Lower lobe of right lung (tissue), 2 donors: Measurements from ENCODE around the gene ZNF536. TPM values are rescaled to one million over a fixed set of nuclear protein-coding genes. Genes with fewer than 3 reads are reported as not detected.

Experiments
- ATAC-seq, 2 donors: fragments of 200-7000 bp; cut with Tn5 transposase; one replicate each; pipeline ENCODE4 v1.9.1; 2020 to 2022; ENCODE audit warnings: mild to moderate bottlenecking in 2 of 2, moderate library complexity in 2 of 2
- DNase-seq: peaks from one replicate; pipeline ENCODE4 v3.0.0-alpha.2; 2020
- H3K27ac ChIP-seq: fragments of 200-600 bp; one replicate; pipeline ENCODE4 v1.8.0; 2022
- H3K27me3 ChIP-seq: fragments of 200-600 bp; one replicate; pipeline ENCODE4 v1.8.0; 2022; ENCODE audit warnings: low read depth
- H3K36me3 ChIP-seq: fragments of 200-600 bp; one replicate; pipeline ENCODE4 v1.8.0; 2022; ENCODE audit warnings: mild to moderate bottlenecking
- H3K4me1 ChIP-seq: fragments of 200-600 bp; one replicate; pipeline ENCODE4 v1.8.0; 2022
- H3K4me3 ChIP-seq: fragments of 200-600 bp; one replicate; pipeline ENCODE4 v1.8.0; 2022; ENCODE audit warnings: mild to moderate bottlenecking
- H3K9me3 ChIP-seq: fragments of 200-600 bp; one replicate; pipeline ENCODE4 v1.8.0; 2022
- intact Hi-C: fragments of 100-400 bp; cut with DNase I; formaldehyde crosslinking; loops from one replicate; pipeline ENCODE4 v1.11.0; 2022
- total RNA-seq: library from RNA; stranded (reverse); fragmentation: NEBNext Ultra II Directional; extraction: Animal tissue kit (Norgen Biotek cat#: 25700); gene quantifications from one replicate; pipeline ENCODE4 v1.2.1, GENCODE V29; 2021
- TF ChIP-seq, protein P1 (sequence below): fragments of 200-600 bp; IDR thresholded peaks from one replicate; pipeline ENCODE4 v1.8.0; 2022; ENCODE audit warnings: antibody characterized with exemption, mild to moderate bottlenecking
- donor health status: DM: no; HTN: yes; CAD: no; lungs with severe emphysema.

The ZNF536 gene
- total RNA-seq, 1 donor from 2014 or later = 0.12 TPM

DNA sequence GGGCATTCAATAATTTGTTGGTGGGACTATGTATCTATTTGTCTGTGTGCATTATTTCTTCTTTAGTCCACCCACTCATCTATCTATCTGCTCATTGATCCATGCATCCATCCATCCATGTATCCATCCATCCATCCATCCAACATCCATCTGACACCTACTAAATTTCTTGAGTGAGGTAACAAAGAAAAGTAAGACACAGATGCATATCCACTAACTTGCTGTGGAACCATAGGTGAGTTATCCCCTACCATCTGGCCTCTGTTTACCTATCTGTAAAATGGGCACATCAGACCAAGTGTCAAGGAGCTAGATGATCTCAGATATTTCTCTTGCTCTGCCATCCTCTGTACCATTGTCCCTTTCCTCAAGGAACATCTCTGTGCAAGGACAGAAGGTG lies 54.7 kb downstream of the ZNF536 start:
- no peak overlapping the region for H3K27ac ChIP-seq
- ATAC-seq (no peak), DNase-seq (no peak)
- H3K36me3 ChIP-seq = no peaks in the 10 kb centered on the region
- no peaks in the 10 kb centered on the region for H3K27me3 ChIP-seq
- H3K9me3 ChIP-seq = no peaks in the 10 kb centered on the region
- TF ChIP-seq, protein P1, sequence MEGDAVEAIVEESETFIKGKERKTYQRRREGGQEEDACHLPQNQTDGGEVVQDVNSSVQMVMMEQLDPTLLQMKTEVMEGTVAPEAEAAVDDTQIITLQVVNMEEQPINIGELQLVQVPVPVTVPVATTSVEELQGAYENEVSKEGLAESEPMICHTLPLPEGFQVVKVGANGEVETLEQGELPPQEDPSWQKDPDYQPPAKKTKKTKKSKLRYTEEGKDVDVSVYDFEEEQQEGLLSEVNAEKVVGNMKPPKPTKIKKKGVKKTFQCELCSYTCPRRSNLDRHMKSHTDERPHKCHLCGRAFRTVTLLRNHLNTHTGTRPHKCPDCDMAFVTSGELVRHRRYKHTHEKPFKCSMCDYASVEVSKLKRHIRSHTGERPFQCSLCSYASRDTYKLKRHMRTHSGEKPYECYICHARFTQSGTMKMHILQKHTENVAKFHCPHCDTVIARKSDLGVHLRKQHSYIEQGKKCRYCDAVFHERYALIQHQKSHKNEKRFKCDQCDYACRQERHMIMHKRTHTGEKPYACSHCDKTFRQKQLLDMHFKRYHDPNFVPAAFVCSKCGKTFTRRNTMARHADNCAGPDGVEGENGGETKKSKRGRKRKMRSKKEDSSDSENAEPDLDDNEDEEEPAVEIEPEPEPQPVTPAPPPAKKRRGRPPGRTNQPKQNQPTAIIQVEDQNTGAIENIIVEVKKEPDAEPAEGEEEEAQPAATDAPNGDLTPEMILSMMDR = no peak
- H3K4me1 ChIP-seq = no peaks in the 10 kb centered on the region
- intact Hi-C loops = no loop called here
- H3K4me3 ChIP-seq = no peak overlapping the region

DNA sequence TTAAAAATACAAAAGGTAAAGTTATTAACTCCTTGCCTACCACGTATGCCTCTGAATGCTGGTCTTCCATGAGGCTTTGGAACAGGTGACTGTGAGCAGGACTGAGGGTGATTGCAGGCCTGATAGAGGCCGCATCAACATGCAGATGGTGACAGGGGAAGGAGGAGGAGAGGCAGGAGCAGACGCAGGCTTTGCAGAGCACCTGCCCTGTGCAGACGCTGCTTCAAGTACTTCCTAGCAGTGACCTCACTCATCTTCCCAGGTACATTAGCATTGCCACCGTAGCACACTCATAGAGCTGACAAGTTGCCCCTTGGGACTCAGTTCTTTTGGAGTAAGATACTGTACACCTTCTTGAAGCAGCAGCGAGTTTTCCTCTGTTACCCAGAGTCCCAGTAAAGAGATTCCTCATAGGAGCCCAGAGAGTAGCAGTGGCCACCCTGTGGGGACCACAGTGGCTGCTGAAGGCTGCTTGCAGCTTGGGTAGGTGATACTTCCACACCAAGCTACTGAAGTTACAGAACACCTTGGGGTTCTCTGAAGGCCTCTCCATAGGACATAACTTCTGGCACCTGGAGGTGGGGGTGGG lies 56.0 kb downstream of the ZNF536 start:
- Histone ChIP-seq H3K36me3 (no peaks in the 10 kb centered on the region), H3K4me3 (no peak overlapping the region), H3K9me3 (no peaks in the 10 kb centered on the region), H3K27ac (no peak overlapping the region), H3K27me3 (no peaks in the 10 kb centered on the region), H3K4me1 (no peaks in the 10 kb centered on the region)
- ATAC-seq (no peak), DNase-seq (no peak)
- intact Hi-C loops = no loop called here
- TF ChIP-seq, protein P1 = no peak

DNA sequence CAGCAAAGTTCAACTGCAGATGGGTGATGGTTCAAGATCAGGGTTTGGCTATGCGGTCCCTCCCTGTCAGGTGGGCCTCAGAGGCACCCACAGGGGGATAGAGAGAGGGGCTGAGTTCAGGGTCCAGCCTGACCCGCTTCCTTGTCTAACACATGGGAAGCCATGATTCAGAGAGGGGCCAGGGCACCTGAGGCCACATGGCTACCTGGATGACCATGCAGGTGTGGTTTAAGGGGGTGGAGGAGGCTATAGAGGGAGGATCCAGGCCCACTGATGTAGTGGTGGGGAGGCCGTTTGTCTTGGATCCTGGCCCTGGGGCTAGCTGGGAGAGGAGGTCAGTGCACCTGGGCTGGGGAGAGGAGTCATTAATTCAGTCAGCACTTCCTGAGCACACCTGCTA lies 56.7 kb downstream of the ZNF536 start:
- no peaks in the 10 kb centered on the region for H3K36me3 ChIP-seq
- no peak overlapping the region for H3K4me3 ChIP-seq
- H3K27ac ChIP-seq = no peak overlapping the region
- ATAC-seq = no peak
- TF ChIP-seq, protein P1 = no peak
- H3K4me1 ChIP-seq = no peaks in the 10 kb centered on the region
- intact Hi-C loops = no loop called here
- H3K9me3 ChIP-seq = no peaks in the 10 kb centered on the region
- DNase-seq = no peak
- H3K27me3 ChIP-seq = no peaks in the 10 kb centered on the region

DNA sequence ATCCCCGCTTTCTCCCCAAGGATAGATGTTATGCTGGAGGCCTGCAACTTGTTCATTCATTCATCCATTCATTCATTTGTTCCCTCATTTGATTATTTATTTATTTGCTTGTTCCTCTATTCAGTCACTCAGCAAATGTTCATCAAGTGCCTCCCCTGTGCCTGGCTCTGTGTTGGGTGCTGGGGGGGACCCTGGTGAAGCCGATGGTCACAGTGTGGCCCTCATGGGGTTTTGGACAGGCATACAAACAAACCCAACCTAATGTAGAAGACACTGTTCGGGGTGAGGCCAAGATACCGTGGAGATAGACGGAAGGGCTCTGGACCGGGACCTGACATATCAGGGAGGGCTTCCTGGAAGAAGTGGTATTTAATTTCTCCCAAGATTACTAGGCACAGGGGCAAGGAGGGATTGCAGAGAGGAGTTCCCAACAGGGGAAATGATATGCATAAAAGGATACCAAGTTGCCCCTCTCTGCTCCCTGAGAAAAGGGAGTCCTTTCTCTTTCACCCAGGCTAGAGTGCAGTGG lies 58.1 kb downstream of the ZNF536 start:
- TF ChIP-seq, protein P1 = no peak
- Histone ChIP-seq H3K36me3 (no peaks in the 10 kb centered on the region), H3K27ac (no peak overlapping the region), H3K27me3 (no peaks in the 10 kb centered on the region), H3K4me3 (no peak overlapping the region), H3K9me3 (no peaks in the 10 kb centered on the region), H3K4me1 (no peaks in the 10 kb centered on the region)
- no peak for DNase-seq
- no peak for ATAC-seq
- intact Hi-C loops = no loop called here

DNA sequence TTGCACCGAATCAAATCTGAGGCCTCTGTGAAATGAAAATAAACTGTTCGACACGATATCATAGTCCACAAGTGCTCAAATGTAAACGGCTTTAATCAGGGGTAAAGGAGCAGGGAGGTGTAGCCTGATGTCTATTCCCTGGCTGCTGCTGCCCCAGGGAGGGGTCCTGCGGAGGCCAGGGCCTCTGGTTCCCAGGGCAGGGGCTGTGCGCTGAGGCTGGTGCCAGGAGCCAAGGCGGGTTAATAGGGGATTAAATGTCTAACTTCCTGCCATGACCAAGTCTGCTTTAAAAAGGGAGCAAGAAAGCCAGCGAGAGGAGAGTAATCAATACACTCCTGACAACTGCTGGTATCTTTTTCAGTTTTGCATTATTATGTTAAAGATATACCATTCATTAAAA lies 59.4 kb downstream of the ZNF536 start:
- intact Hi-C loops = no loop called here
- DNase-seq = no peak

More for the DNA sequence above, 59.4 kb downstream of the ZNF536 start:
- H3K27ac ChIP-seq = no peak overlapping the region
- H3K4me1 ChIP-seq = no peaks in the 10 kb centered on the region
- no peaks in the 10 kb centered on the region for H3K36me3 ChIP-seq
- TF ChIP-seq, protein P1 = no peak
- H3K27me3 ChIP-seq = no peaks in the 10 kb centered on the region
- H3K4me3 ChIP-seq = no peak overlapping the region
- no peak for ATAC-seq
- no peaks in the 10 kb centered on the region for H3K9me3 ChIP-seq
